ENCODE measurements around the gene DKK1.

Gene DKK1

GRCh38 chr10:52276986-52277385, 37.1 kb upstream of the DKK1 start:
- DNase-seq (ENCODE audit: low spot score): no peak
- no peak for TF ChIP-seq CTCF (IDR thresholded peaks at IDR 0.05; ENCODE audit: borderline replicate concordance, control extremely low read depth, extremely low read depth, insufficient read depth, missing control alignments)
- in situ Hi-C loops (cut with MboI; ENCODE audit: low sequenced_read_pairs, unreplicated experiment): no loop called here

GRCh38 chr10:52279546-52279945, 34.5 kb upstream of the DKK1 start:
- in situ Hi-C loops (cut with MboI; ENCODE audit: low sequenced_read_pairs, unreplicated experiment): no loop called here
- DNase-seq (ENCODE audit: low spot score): no peak
- TF ChIP-seq CTCF (IDR thresholded peaks at IDR 0.05; ENCODE audit: borderline replicate concordance, control extremely low read depth, extremely low read depth, insufficient read depth, missing control alignments): no peak

- DNase-seq (ENCODE audit: low spot score): no peak
- in situ Hi-C loops (cut with MboI; ENCODE audit: low sequenced_read_pairs, unreplicated experiment): no loop called here
- TF ChIP-seq CTCF (IDR thresholded peaks at IDR 0.05; ENCODE audit: borderline replicate concordance, control extremely low read depth, extremely low read depth, insufficient read depth, missing control alignments): no peak
These were observed 34.0 kb upstream of the DKK1 start for GRCh38 chr10:52280051-52280450.

GRCh38 chr10:52283174-52283573, 30.9 kb upstream of the DKK1 start:
- no peak for DNase-seq (ENCODE audit: low spot score)
- in situ Hi-C loops (cut with MboI; ENCODE audit: low sequenced_read_pairs, unreplicated experiment): no loop called here
- no peak for TF ChIP-seq CTCF (IDR thresholded peaks at IDR 0.05; ENCODE audit: borderline replicate concordance, control extremely low read depth, extremely low read depth, insufficient read depth, missing control alignments)

- DNase-seq (ENCODE audit: low spot score): no peak
- TF ChIP-seq CTCF (IDR thresholded peaks at IDR 0.05; ENCODE audit: borderline replicate concordance, control extremely low read depth, extremely low read depth, insufficient read depth, missing control alignments): no peak
- in situ Hi-C loops (cut with MboI; ENCODE audit: low sequenced_read_pairs, unreplicated experiment): no loop called here
These were observed 29.6 kb upstream of the DKK1 start for GRCh38 chr10:52284416-52285013.

GRCh38 chr10:52287866-52288265, 26.2 kb upstream of the DKK1 start:
- no peak for DNase-seq (ENCODE audit: low spot score)
- no peak for TF ChIP-seq CTCF (IDR thresholded peaks at IDR 0.05; ENCODE audit: borderline replicate concordance, control extremely low read depth, extremely low read depth, insufficient read depth, missing control alignments)
- in situ Hi-C loops (cut with MboI; ENCODE audit: low sequenced_read_pairs, unreplicated experiment): no loop called here

Data from GM13976 (cell line).